PC-3 (cell line): ENCODE data around the gene SH3TC1. TPM values are rescaled to one million over a fixed set of nuclear protein-coding genes. Genes with fewer than 3 reads are reported as not detected.

Source experiments
- ATAC-seq: fragments of 200-7000 bp; cut with Tn5 transposase; 2 replicates; pipeline ENCODE4 v1.9.1; 2020; ENCODE audit warnings: mild to moderate bottlenecking, moderate library complexity
- BruUV-seq: library from RNA; stranded (reverse); fragments of 400-500 nt; replicated peaks from 2 replicates; lab custom pipeline; 2021; lab: Mats Ljungman, UMichigan
- CTCF ChIA-PET: fragments of 300-600 bp; sonication (Branson Sonifier 250); formaldehyde crosslinking; loops from one replicate; lab custom pipeline; 2022; ENCODE audit warnings: antibody characterized with exemption; lab: Charles Lee
- POLR2A ChIA-PET: fragments of 300-600 bp; sonication (Branson Sonifier 250); formaldehyde crosslinking; loops from one replicate; lab custom pipeline; 2022; ENCODE audit warnings: antibody characterized with exemption; ENCODE audit not compliant: unreplicated experiment; lab: Charles Lee
- DNase-seq: peaks from one replicate; pipeline ENCODE4 v3.0.0-alpha.2; 2015
- H2AFZ ChIP-seq: fragments of 300-600 bp; sonication (generic); 2 replicates; pipeline ENCODE4 v1.6.0; 2016; ENCODE audit warnings: antibody characterized with exemption, low read length
- H3F3A ChIP-seq: fragments of 300-600 bp; sonication (generic); one replicate; pipeline ENCODE4 v1.6.0; 2017; ENCODE audit warnings: antibody characterized with exemption, low read length, control low read depth, mild to moderate bottlenecking; ENCODE audit not compliant: unreplicated experiment
- H3K27ac ChIP-seq: fragments of 300-600 bp; sonication (generic); 2 replicates; pipeline ENCODE4 v1.5.1; 2016; ENCODE audit warnings: mild to moderate bottlenecking, low read length
- H3K27me3 ChIP-seq: fragments of 300-600 bp; sonication (generic); 2 replicates; pipeline ENCODE4 v1.6.1; 2016; ENCODE audit warnings: low read length, mixed read lengths
- H3K36me3 ChIP-seq: fragments of 300-600 bp; sonication (generic); 2 replicates; pipeline ENCODE4 v1.6.1; 2016; ENCODE audit warnings: low read depth, mixed run types, low read length, mixed read lengths
- H3K4me1 ChIP-seq: fragments of 300-600 bp; sonication (generic); 2 replicates; pipeline ENCODE4 v1.5.1; 2016; ENCODE audit warnings: low read length; ENCODE audit not compliant: insufficient read depth
- H3K4me2 ChIP-seq: fragments of 300-600 bp; sonication (generic); 2 replicates; pipeline ENCODE4 v1.6.0; 2016; ENCODE audit warnings: low read length
- H3K4me3 ChIP-seq: fragments of 300-600 bp; sonication (generic); 2 replicates; pipeline ENCODE4 v1.5.1; 2016; ENCODE audit warnings: mild to moderate bottlenecking, low read length, mixed read lengths
- H3K79me2 ChIP-seq: fragments of 300-600 bp; sonication (generic); 2 replicates; pipeline ENCODE4 v1.6.1; 2017; ENCODE audit warnings: low read length, mixed read lengths
- H3K9ac ChIP-seq: fragments of 300-600 bp; sonication (generic); 2 replicates; pipeline ENCODE4 v1.6.0; 2016; ENCODE audit warnings: mild to moderate bottlenecking, low read length
- H3K9me2 ChIP-seq: fragments of 300-600 bp; sonication (generic); replicated peaks from 2 replicates; pipeline ENCODE4 v1.6.1; 2016; ENCODE audit warnings: mixed run types, low read length, mixed read lengths
- H3K9me3 ChIP-seq: fragments of 300-600 bp; sonication (generic); 2 replicates; pipeline ENCODE4 v1.6.1; 2016; ENCODE audit warnings: low read length, mixed read lengths
- H4K20me1 ChIP-seq: fragments of 300-600 bp; sonication (generic); 2 replicates; pipeline ENCODE4 v1.6.1; 2016; ENCODE audit warnings: low read length, mixed read lengths
- EZH2 ChIP-seq: fragments of 300-600 bp; sonication (generic); IDR thresholded peaks from one replicate; pipeline ENCODE4 v1.6.1; 2017; ENCODE audit warnings: antibody characterized with exemption, mild to moderate bottlenecking, low read length; ENCODE audit not compliant: unreplicated experiment
- EZH2phosphoT487 ChIP-seq: fragments of 300-600 bp; sonication (generic); IDR thresholded peaks from 2 replicates; pipeline ENCODE4 v1.6.1; 2018; ENCODE audit warnings: mild to moderate bottlenecking, antibody characterized with exemption, low read length, borderline replicate concordance
- intact Hi-C: fragments of 100-400 bp; cut with micrococcal nuclease; formaldehyde crosslinking; loops from 2 replicates; pipeline ENCODE4 v1.9.0; 2023
- total RNA-seq: library from RNA; depleted of rRNA; stranded (reverse); fragments of >200 nt; gene quantifications from 2 replicates; pipeline ENCODE4 v1.2.3, GENCODE V29; 2014
- TF ChIP-seq, protein P1 (sequence below): fragments of 300-600 bp; sonication (generic); conservative IDR thresholded peaks from 2 replicates; pipeline ENCODE4 v1.5.1; 2017; ENCODE audit warnings: antibody characterized with exemption, low read depth, mild to moderate bottlenecking, low read length

Gene SH3TC1
- total RNA-seq, 1 experiment from 2014 or later = 23.1 TPM

- Histone ChIP-seq H3K4me2 (no peak overlapping the region), H3K27ac (no peak overlapping the region), H3K9ac (no peak overlapping the region), H3K4me1 (no peaks in the 10 kb centered on the region), H4K20me1 (no peaks in the 10 kb centered on the region), H3K27me3 (no peaks in the 10 kb centered on the region), H3F3A (no peaks in the 10 kb centered on the region), H3K9me3 (no peaks in the 10 kb centered on the region), H3K4me3 (no peak overlapping the region), H3K9me2 (no peaks in the 10 kb centered on the region), H2AFZ (no peak overlapping the region), H3K36me3 (no peaks in the 10 kb centered on the region), H3K79me2 (no peaks in the 10 kb centered on the region)
- CTCF ChIA-PET = no interaction called here
- BruUV-seq = no TSS peak
- POLR2A ChIA-PET = no interaction called here
- TF ChIP-seq, protein P1, sequence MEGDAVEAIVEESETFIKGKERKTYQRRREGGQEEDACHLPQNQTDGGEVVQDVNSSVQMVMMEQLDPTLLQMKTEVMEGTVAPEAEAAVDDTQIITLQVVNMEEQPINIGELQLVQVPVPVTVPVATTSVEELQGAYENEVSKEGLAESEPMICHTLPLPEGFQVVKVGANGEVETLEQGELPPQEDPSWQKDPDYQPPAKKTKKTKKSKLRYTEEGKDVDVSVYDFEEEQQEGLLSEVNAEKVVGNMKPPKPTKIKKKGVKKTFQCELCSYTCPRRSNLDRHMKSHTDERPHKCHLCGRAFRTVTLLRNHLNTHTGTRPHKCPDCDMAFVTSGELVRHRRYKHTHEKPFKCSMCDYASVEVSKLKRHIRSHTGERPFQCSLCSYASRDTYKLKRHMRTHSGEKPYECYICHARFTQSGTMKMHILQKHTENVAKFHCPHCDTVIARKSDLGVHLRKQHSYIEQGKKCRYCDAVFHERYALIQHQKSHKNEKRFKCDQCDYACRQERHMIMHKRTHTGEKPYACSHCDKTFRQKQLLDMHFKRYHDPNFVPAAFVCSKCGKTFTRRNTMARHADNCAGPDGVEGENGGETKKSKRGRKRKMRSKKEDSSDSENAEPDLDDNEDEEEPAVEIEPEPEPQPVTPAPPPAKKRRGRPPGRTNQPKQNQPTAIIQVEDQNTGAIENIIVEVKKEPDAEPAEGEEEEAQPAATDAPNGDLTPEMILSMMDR = no peak
- TF ChIP-seq EZH2phosphoT487 = no peak
- TF ChIP-seq EZH2 = no peak
- intact Hi-C loops = no loop called here
- ATAC-seq (no peak), DNase-seq (no peak)
Measured at GRCh38 chr4:8236106-8236919, 37.2 kb downstream of the SH3TC1 start.

DNA sequence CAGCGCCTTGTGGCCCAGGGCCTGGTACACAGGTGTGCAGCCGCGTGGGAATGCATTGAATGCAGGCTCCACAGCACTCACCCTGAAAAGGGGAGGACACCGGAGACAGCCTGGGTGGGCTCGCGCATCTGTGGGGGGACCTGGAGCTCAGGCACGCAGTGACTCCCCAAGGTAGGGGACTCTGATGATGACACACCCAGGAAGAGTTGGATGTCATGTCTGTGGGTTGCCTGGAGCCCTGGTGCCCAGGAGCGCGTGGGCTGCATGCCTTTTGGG is 37.8 kb downstream of the SH3TC1 start:
- Histone ChIP-seq H3K4me1 (no peaks in the 10 kb centered on the region), H2AFZ (no peak overlapping the region), H3K79me2 (no peaks in the 10 kb centered on the region), H4K20me1 (no peaks in the 10 kb centered on the region), H3K9me3 (no peaks in the 10 kb centered on the region), H3K9ac (no peak overlapping the region), H3K27me3 (no peaks in the 10 kb centered on the region), H3K9me2 (no peaks in the 10 kb centered on the region), H3K27ac (no peak overlapping the region), H3K36me3 (no peaks in the 10 kb centered on the region), H3F3A (no peaks in the 10 kb centered on the region), H3K4me3 (no peak overlapping the region), H3K4me2 (no peak overlapping the region)
- no TSS peak for BruUV-seq
- ATAC-seq (no peak), DNase-seq (no peak)
- no peak for TF ChIP-seq EZH2phosphoT487
- no peak for TF ChIP-seq EZH2
- TF ChIP-seq, protein P1 = no peak
- intact Hi-C loops = no loop called here
- ChIA-PET POLR2A (no interaction called here), CTCF (no interaction called here)

DNA sequence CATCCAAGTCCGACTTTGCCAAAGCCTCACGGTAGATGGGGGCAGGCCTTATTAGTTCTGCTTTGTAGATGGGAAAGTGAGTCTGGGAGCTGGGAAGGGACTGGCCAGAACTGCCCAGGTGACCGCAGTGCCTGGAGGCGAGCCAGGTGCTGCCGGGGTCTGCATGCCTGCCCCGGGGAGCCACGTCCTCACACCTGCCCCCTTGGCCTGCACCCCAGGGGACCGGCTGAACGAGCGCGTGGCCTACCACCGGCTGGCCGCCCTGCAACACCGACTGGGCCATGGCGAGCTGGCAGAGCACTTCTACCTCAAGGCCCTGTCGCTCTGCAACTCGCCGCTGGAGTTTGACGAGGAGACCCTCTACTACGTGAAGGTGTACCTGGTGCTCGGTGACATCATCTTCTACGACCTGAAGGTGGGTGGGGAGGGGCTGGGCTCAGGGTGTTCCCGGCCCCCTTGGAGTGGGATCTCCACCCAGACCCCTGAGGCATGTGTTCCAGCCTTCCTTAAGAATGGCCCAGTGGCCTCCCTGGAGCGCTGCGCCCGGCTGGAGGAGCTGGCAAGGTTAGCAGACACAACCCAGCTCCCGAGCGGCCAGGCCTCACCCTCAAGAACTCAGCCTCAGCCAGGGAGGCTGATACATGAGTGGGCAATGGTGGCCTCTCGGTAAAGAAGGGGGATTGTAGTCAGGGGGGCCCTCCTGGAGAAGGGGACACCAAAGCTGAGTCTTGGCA is 38.3 kb downstream of the SH3TC1 start:
- ChIA-PET POLR2A (no interaction called here), CTCF (no interaction called here)
- H3K36me3 ChIP-seq = no peaks in the 10 kb centered on the region

More for the DNA sequence above, 38.3 kb downstream of the SH3TC1 start:
- Histone ChIP-seq H3K9me2 (no peaks in the 10 kb centered on the region), H3K27me3 (no peaks in the 10 kb centered on the region), H3K27ac (no peak overlapping the region), H3K9ac (no peak overlapping the region), H4K20me1 (no peaks in the 10 kb centered on the region), H2AFZ (no peak overlapping the region), H3F3A (no peaks in the 10 kb centered on the region), H3K9me3 (no peaks in the 10 kb centered on the region), H3K4me2 (no peak overlapping the region), H3K4me1 (peaks cover 2% of the 10 kb centered on the region), H3K4me3 (no peak overlapping the region), H3K79me2 (no peaks in the 10 kb centered on the region)
- DNase-seq (no peak), ATAC-seq (no peak)
- BruUV-seq = no TSS peak
- TF ChIP-seq, protein P1 = no peak
- TF ChIP-seq EZH2phosphoT487 (no peak), EZH2 (no peak)
- intact Hi-C loops = no loop called here
